Measurements from ENCODE around the gene JUP. TPM values are rescaled to one million over a fixed set of nuclear protein-coding genes. Genes with fewer than 3 reads are reported as not detected.
A peak's percentile ranks its signal among the peaks of the same experiment; 100 is the strongest.

JUP gene
- total and polyA plus RNA-seq, 2 of the 13 experiments (the other 11 are each of a cell fraction or from before 2014, with no cell fraction given) = 12.1 to 20.6 TPM

- TF ChIP-seq KLF16 (CRISPR knock-in tag; IDR thresholded peaks at IDR 0.05) = peak in 1 of 2 experiments; percentile 70; a peak in 1 of 4 replicates
- peak; percentile 94 for TF ChIP-seq STAG1 (CRISPR knock-in tag; IDR thresholded peaks at IDR 0.05)
- no peak for TF ChIP-seq ZNF432 (CRISPR knock-in tag; IDR thresholded peaks at IDR 0.05; ENCODE audit: borderline replicate concordance)
- peak; percentile 48; the same call in 1 of the 2 replicates for TF ChIP-seq CBX5 (CRISPR knock-in tag; IDR thresholded peaks at IDR 0.05; ENCODE audit: borderline replicate concordance)
- no peak for TF ChIP-seq SRSF4 (IDR thresholded peaks at IDR 0.05; ENCODE audit: low read depth, low read length, poor library complexity, severe bottlenecking)
- TF ChIP-seq KDM1A (CRISPR knock-in tag; IDR thresholded peaks at IDR 0.05) = no peak
- TF ChIP-seq HIC2 (CRISPR knock-in tag; IDR thresholded peaks at IDR 0.05; ENCODE audit: low read depth) = no peak; the same call in 1 of the 2 replicates
- peak; percentile 50; the same call in 1 of the 2 replicates for TF ChIP-seq SMAD3 (CRISPR knock-in tag; IDR thresholded peaks at IDR 0.05)
- no peak for TF ChIP-seq TBP (CRISPR knock-in tag; IDR thresholded peaks at IDR 0.05)
- peak; percentile 48; the same call in 1 of the 2 replicates for TF ChIP-seq FOXA3 (CRISPR knock-in tag; IDR thresholded peaks at IDR 0.05)
- peak; percentile 57; the same call in 1 of the 2 replicates for TF ChIP-seq ERF (CRISPR knock-in tag; IDR thresholded peaks at IDR 0.05)
- no peak for TF ChIP-seq ATF7 (IDR thresholded peaks at IDR 0.05)
- TF ChIP-seq ATF7 (CRISPR knock-in tag; IDR thresholded peaks at IDR 0.05) = 0 out of 2 replicates have a peak, but pooled peaks have one; percentile 47
- TF ChIP-seq SSRP1 (CRISPR knock-in tag; IDR thresholded peaks at IDR 0.05) = peak; percentile 84; the same call in 1 of the 2 replicates
- peak; percentile 50; the same call in 1 of the 2 replicates for TF ChIP-seq PRMT3 (CRISPR knock-in tag; IDR thresholded peaks at IDR 0.05; ENCODE audit: borderline replicate concordance, low read depth)
- TF ChIP-seq NCOA2 (CRISPR knock-in tag; IDR thresholded peaks at IDR 0.05) = 0 out of 2 replicates have a peak, but pooled peaks have one; percentile 10
- peak; percentile 6; the same call in 1 of the 2 replicates for TF ChIP-seq POGZ (CRISPR knock-in tag; IDR thresholded peaks at IDR 0.05)
- no peak for TF ChIP-seq SOX5 (CRISPR knock-in tag; IDR thresholded peaks at IDR 0.05; ENCODE audit: borderline replicate concordance)
- no peak for TF ChIP-seq RARG (CRISPR knock-in tag; IDR thresholded peaks at IDR 0.05; ENCODE audit: low read depth)
- peak; percentile 67 for TF ChIP-seq THAP11 (CRISPR knock-in tag; IDR thresholded peaks at IDR 0.05)
- TF ChIP-seq ZNF318 (CRISPR knock-in tag; IDR thresholded peaks at IDR 0.05) = 0 out of 2 replicates have a peak, but pooled peaks have one; percentile 41
These were observed 15.1 kb upstream of the JUP start (continued) for GRCh38 chr17:41801374-41802271.
